ENCODE data around the gene TMPRSS11A.

DNA sequence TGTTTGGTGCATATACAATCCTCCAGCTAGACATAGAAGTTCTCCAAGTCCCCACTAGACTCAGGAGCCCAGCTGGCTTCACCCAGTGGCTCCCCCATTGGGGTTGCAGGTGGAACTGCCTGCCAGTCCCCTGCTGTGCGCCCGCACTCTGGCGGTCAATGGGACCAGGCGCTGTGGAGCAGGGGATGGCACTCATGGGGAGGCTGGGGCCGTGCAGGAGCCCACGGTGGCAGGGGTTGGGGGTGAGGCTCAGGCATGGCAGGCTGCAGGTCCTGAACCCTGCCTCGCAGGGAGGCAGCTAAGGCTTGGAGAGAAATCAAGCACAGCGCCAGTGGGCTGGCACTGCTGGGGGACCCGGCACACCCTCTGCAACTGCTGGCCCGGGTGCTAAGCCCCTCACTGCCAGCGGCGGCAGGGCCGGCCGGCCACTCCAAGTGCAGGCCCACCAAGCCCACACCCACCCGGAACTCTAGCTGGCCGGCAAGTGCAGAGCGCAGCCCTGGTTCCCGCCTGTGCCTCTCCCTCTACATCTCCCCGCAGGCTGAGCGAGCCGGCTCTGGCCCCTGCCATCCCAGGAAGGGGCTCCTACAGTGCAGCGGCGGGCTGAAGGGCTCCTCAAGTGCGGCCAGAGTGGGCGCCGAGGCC is 66.8 kb downstream of the TMPRSS11A start:
- TF ChIP-seq, protein P1, sequence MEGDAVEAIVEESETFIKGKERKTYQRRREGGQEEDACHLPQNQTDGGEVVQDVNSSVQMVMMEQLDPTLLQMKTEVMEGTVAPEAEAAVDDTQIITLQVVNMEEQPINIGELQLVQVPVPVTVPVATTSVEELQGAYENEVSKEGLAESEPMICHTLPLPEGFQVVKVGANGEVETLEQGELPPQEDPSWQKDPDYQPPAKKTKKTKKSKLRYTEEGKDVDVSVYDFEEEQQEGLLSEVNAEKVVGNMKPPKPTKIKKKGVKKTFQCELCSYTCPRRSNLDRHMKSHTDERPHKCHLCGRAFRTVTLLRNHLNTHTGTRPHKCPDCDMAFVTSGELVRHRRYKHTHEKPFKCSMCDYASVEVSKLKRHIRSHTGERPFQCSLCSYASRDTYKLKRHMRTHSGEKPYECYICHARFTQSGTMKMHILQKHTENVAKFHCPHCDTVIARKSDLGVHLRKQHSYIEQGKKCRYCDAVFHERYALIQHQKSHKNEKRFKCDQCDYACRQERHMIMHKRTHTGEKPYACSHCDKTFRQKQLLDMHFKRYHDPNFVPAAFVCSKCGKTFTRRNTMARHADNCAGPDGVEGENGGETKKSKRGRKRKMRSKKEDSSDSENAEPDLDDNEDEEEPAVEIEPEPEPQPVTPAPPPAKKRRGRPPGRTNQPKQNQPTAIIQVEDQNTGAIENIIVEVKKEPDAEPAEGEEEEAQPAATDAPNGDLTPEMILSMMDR (IDR thresholded peaks at IDR 0.05; ENCODE audit: insufficient read depth, low read depth, low read length) = no peak
- TF ChIP-seq EZH2 (IDR thresholded peaks at IDR 0.05; ENCODE audit: insufficient read depth, low read length) = no peak

Measured in astrocyte (in vitro differentiated cells and primary cell).